IMR-90 (cell line): ENCODE data around the gene SH3BGRL3. TPM values are rescaled to one million over a fixed set of nuclear protein-coding genes. Genes with fewer than 3 reads are reported as not detected.
A peak's percentile ranks its signal among the peaks of the same experiment; 100 is the strongest.

Experiments used
- ATAC-seq: fragments of 200-7000 bp; cut with Tn5 transposase; 2 replicates; pipeline ENCODE4 v1.9.1; 2020; ENCODE audit warnings: low read depth, mild to moderate bottlenecking, moderate library complexity
- BruUV-seq: library from RNA; stranded (reverse); fragments of 400-500 nt; replicated peaks from 2 replicates; lab custom pipeline; 2021; lab: Mats Ljungman, UMichigan
- CTCF ChIA-PET: fragments of 300-600 bp; formaldehyde crosslinking; extraction: SDS; loops from one replicate; lab custom pipeline; 2021; ENCODE audit warnings: antibody characterized with exemption; lab: Yijun Ruan, JAX
- POLR2A ChIA-PET: fragments of 300-600 bp; sonication (Branson Sonifier 250); formaldehyde crosslinking; loops from one replicate; lab custom pipeline; 2022; ENCODE audit warnings: antibody characterized with exemption; ENCODE audit not compliant: unreplicated experiment; lab: Charles Lee
- DNase-seq: peaks from one replicate; pipeline ENCODE4 v3.0.0; 2013
- H2AFZ ChIP-seq: replicated peaks from 2 replicates; pipeline ENCODE3; 2013; ENCODE audit warnings: low read length, mild to moderate bottlenecking; ENCODE audit not compliant: poor library complexity
- H2AK5ac ChIP-seq: 2 replicates; pipeline ENCODE4 v1.6.1; 2013; ENCODE audit warnings: low read depth, low read length, inconsistent platforms
- H2AK9ac ChIP-seq: replicated peaks from 2 replicates; pipeline ENCODE3; 2013; ENCODE audit warnings: mild to moderate bottlenecking, low read depth, low read length, moderate library complexity; ENCODE audit not compliant: poor library complexity
- H2BK120ac ChIP-seq: 2 replicates; pipeline ENCODE4 v1.6.1; 2013; ENCODE audit warnings: low read depth, low read length, inconsistent platforms
- H2BK15ac ChIP-seq: 3 replicates; pipeline ENCODE4 v1.6.1; 2013; ENCODE audit warnings: low read depth, low read length, inconsistent platforms
- H2BK20ac ChIP-seq: 2 replicates; pipeline ENCODE4 v1.6.1; 2013; ENCODE audit warnings: low read depth, mild to moderate bottlenecking, inconsistent platforms, low read length, moderate library complexity
- H2BK5ac ChIP-seq: 2 replicates; pipeline ENCODE4 v1.6.1; 2013; ENCODE audit warnings: mild to moderate bottlenecking, low read depth, low read length, inconsistent platforms; ENCODE audit not compliant: poor library complexity, severe bottlenecking
- H3K14ac ChIP-seq: replicated peaks from 2 replicates; pipeline ENCODE4 v1.6.1; 2013; ENCODE audit warnings: low read depth, low read length, inconsistent platforms
- H3K18ac ChIP-seq: 2 replicates; pipeline ENCODE4 v1.6.1; 2013; ENCODE audit warnings: low read depth, low read length, control low read depth
- H3K23ac ChIP-seq: 2 replicates; pipeline ENCODE4 v1.6.1; 2013; ENCODE audit warnings: low read depth, low read length, inconsistent platforms
- H3K27ac ChIP-seq: 2 replicates; pipeline ENCODE4 v1.5.1; 2013; ENCODE audit warnings: mild to moderate bottlenecking, control low read depth, low read length; ENCODE audit not compliant: insufficient read depth
- H3K27me3 ChIP-seq: 2 replicates; pipeline ENCODE4 v1.6.1; 2013; ENCODE audit warnings: low read length; ENCODE audit not compliant: control insufficient read depth, insufficient read depth
- H3K36me3 ChIP-seq: 2 replicates; pipeline ENCODE4 v1.6.1; 2013; ENCODE audit warnings: low read length, mixed read lengths; ENCODE audit not compliant: control insufficient read depth, insufficient read depth
- H3K4ac ChIP-seq: 2 replicates; pipeline ENCODE4 v1.6.1; 2013; ENCODE audit warnings: low read depth, low read length, inconsistent platforms
- H3K4me1 ChIP-seq: 2 replicates; pipeline ENCODE4 v1.6.1; 2013; ENCODE audit warnings: low read length, mixed read lengths; ENCODE audit not compliant: control insufficient read depth, insufficient read depth
- H3K4me2 ChIP-seq: 2 replicates; pipeline ENCODE4 v1.6.1; 2013; ENCODE audit warnings: low read depth, mild to moderate bottlenecking, control low read depth, low read length, moderate library complexity
- H3K4me3 ChIP-seq: 2 replicates; pipeline ENCODE4 v1.5.1; 2013; ENCODE audit warnings: low read depth, mild to moderate bottlenecking, control low read depth, low read length, moderate library complexity; ENCODE audit not compliant: insufficient read depth
- H3K56ac ChIP-seq: 2 replicates; pipeline ENCODE4 v1.6.1; 2013; ENCODE audit warnings: low read length, inconsistent platforms; ENCODE audit not compliant: insufficient read depth; ENCODE audit errors: extremely low read depth
- H3K79me1 ChIP-seq, 2 experiments: 2 replicates each; pipeline ENCODE4 v1.6.1; 2013; ENCODE audit warnings: low read length in 2 of 2, inconsistent platforms in 1 of 2, low read depth in 1 of 2
- H3K9ac ChIP-seq: 2 replicates; pipeline ENCODE4 v1.6.1; 2013; ENCODE audit warnings: low read depth, low read length, control low read depth
- H3K9me1 ChIP-seq: 2 replicates; pipeline ENCODE4 v1.6.1; 2013; ENCODE audit warnings: low read length, inconsistent platforms; ENCODE audit not compliant: insufficient read depth
- H3K9me3 ChIP-seq: 2 replicates; pipeline ENCODE4 v1.6.1; 2013; ENCODE audit warnings: low read length; ENCODE audit not compliant: control insufficient read depth, insufficient read depth
- H4K20me1 ChIP-seq: 2 replicates; pipeline ENCODE4 v1.6.1; 2013; ENCODE audit warnings: low read length, inconsistent platforms; ENCODE audit not compliant: insufficient read depth
- H4K5ac ChIP-seq: 2 replicates; pipeline ENCODE4 v1.6.1; 2013; ENCODE audit warnings: mild to moderate bottlenecking, low read depth, low read length, control low read depth
- H4K8ac ChIP-seq, 2 experiments: 2 replicates each; pipeline ENCODE4 v1.6.1; 2013; ENCODE audit warnings: low read depth in 2 of 2, low read length in 2 of 2, control low read depth in 1 of 2, inconsistent platforms in 1 of 2
- H4K91ac ChIP-seq: 2 replicates; pipeline ENCODE4 v1.6.1; 2013; ENCODE audit warnings: low read depth, low read length, inconsistent platforms; ENCODE audit not compliant: insufficient read depth
- BHLHE40 ChIP-seq: fragments of 150-350 bp; IDR thresholded peaks from 2 replicates; pipeline ENCODE4 v1.6.1; 2016; ENCODE audit warnings: mild to moderate bottlenecking, low read depth, low read length
- CEBPB ChIP-seq: IDR thresholded peaks from 2 replicates; pipeline ENCODE4 v1.6.1; 2012; ENCODE audit warnings: low read depth, low read length, improper control_type of control experiment
- CHD1 ChIP-seq: IDR thresholded peaks from 2 replicates; pipeline ENCODE4 v1.6.1; 2012; ENCODE audit warnings: low read depth, low read length, improper control_type of control experiment
- NFE2L2 ChIP-seq: fragments of 150-350 bp; IDR thresholded peaks from 2 replicates; pipeline ENCODE4 v1.6.1; 2016; ENCODE audit warnings: low read depth, mild to moderate bottlenecking, low read length
- RCOR1 ChIP-seq: IDR thresholded peaks from 2 replicates; pipeline ENCODE4 v1.6.1; 2012; ENCODE audit warnings: mild to moderate bottlenecking, low read length, improper control_type of control experiment; ENCODE audit not compliant: insufficient replicate concordance
- RFX5 ChIP-seq: IDR thresholded peaks from 2 replicates; pipeline ENCODE4 v1.8.0; 2012; ENCODE audit warnings: low read depth, mild to moderate bottlenecking, low read length, moderate library complexity
- WGBS, 2 experiments: methylation state at CpG; one replicate each; pipeline versions ENCODE4 v1.1.5 to v1.1.7; 2013; ENCODE audit warnings: missing lambda C conversion rate in 2 of 2; ENCODE audit not compliant: insufficient read length in 1 of 2; ENCODE audit errors: extremely low coverage in 2 of 2; 5-methylcytosine and 5-hydroxymethylcytosine counted together
- dilution Hi-C: fragments of 300-500 bp; cut with HindIII; formaldehyde crosslinking; loops from one replicate; pipeline ENCODE4 v1.14.3; 2018; ENCODE audit warnings: low sequenced_read_pairs; ENCODE audit not compliant: unreplicated experiment
- in situ Hi-C: fragments of 300-500 bp; cut with MboI; formaldehyde crosslinking; loops from 3 replicates; pipeline ENCODE4 v1.14.3; 2019; ENCODE audit warnings: low sequenced_read_pairs, inconsistent platforms, mixed read lengths
- intact Hi-C: fragments of 100-400 bp; cut with micrococcal nuclease; formaldehyde crosslinking; loops from 2 replicates; pipeline ENCODE4 v1.10.0; 2022
- polyA plus RNA-seq, 3 experiments: library from polyadenylated mRNA; depleted of rRNA; stranded (reverse); fragments of >200 nt; gene quantifications; 2 replicates each; pipeline ENCODE4 v1.2.3, GENCODE V29; 2012; ENCODE audit warnings: low replicate concordance in 1 of 3
- total RNA-seq: library from RNA; depleted of rRNA; stranded (reverse); fragments of >200 nt; gene quantifications from 2 replicates; pipeline ENCODE4 v1.2.3, GENCODE V29; 2012

The SH3BGRL3 gene
- total and polyA plus RNA-seq, 2 of the 4 experiments (the other 2 are of a cell fraction) = 35.0 to 483 TPM

- Histone ChIP-seq H3K9me3 (no peaks in the 10 kb centered on the region), H2BK15ac (no peak overlapping the region), H4K5ac (no peak overlapping the region), H3K14ac (no peak overlapping the region), H3K56ac (no peak overlapping the region), H3K4me2 (no peak overlapping the region), H3K27me3 (peaks cover 4% of the 10 kb centered on the region; the same call in 1 of the 2 replicates), H3K36me3 (no peaks in the 10 kb centered on the region), H3K18ac (no peak overlapping the region), H3K79me1 (no peaks in the 10 kb centered on the region), H3K4ac (no peak overlapping the region), H4K20me1 (no peaks in the 10 kb centered on the region), H4K8ac (no peak overlapping the region), H3K4me3 (no peak overlapping the region), H3K9ac (no peak overlapping the region), H2BK5ac (no peak overlapping the region), H4K91ac (no peak overlapping the region), H3K27ac (no peak overlapping the region), H2AK5ac (no peak overlapping the region), H2BK120ac (no peak overlapping the region), H3K4me1 (peaks cover 2% of the 10 kb centered on the region; the same call in 1 of the 2 replicates), H2AFZ (no peak overlapping the region), H2AK9ac (peak overlapping the region; percentile 72), H3K9me1 (no peaks in the 10 kb centered on the region), H2BK20ac (no peak overlapping the region), H3K23ac (no peak overlapping the region)
- intact Hi-C loops (no loop called here), dilution Hi-C loops (no loop called here), in situ Hi-C loops (no loop called here)
- TF ChIP-seq BHLHE40 = no peak
- TF ChIP-seq CEBPB = no peak
- TF ChIP-seq NFE2L2 = no peak
- TF ChIP-seq CHD1 = no peak
- TF ChIP-seq RCOR1 = no peak
- no peak for TF ChIP-seq RFX5
- BruUV-seq = no TSS peak
- ChIA-PET CTCF (interaction anchor here (0.7 to 1.9 kb wide), 2 partner anchors 37 to 38 kb away, joined by 3 to 5 read pairs; no protein-coding TSS in a partner anchor), POLR2A (interaction anchor here (0.6 kb wide), 1 partner anchor 39 kb away, joined by 3 read pairs; no protein-coding TSS in a partner anchor)
- 80% methylated on average over 1 of the region's 8 CpGs; no CpG with 5 or more reads in 1 of the 2 experiments for whole genome bisulfite sequencing, 2 experiments
- DNase-seq (no peak), ATAC-seq (no peak)
Observed at GRCh38 chr1:26315874-26316850, 36.3 kb downstream of the SH3BGRL3 start.
